ENCODE results near the gene NFKBIE.

The NFKBIE gene

DNA sequence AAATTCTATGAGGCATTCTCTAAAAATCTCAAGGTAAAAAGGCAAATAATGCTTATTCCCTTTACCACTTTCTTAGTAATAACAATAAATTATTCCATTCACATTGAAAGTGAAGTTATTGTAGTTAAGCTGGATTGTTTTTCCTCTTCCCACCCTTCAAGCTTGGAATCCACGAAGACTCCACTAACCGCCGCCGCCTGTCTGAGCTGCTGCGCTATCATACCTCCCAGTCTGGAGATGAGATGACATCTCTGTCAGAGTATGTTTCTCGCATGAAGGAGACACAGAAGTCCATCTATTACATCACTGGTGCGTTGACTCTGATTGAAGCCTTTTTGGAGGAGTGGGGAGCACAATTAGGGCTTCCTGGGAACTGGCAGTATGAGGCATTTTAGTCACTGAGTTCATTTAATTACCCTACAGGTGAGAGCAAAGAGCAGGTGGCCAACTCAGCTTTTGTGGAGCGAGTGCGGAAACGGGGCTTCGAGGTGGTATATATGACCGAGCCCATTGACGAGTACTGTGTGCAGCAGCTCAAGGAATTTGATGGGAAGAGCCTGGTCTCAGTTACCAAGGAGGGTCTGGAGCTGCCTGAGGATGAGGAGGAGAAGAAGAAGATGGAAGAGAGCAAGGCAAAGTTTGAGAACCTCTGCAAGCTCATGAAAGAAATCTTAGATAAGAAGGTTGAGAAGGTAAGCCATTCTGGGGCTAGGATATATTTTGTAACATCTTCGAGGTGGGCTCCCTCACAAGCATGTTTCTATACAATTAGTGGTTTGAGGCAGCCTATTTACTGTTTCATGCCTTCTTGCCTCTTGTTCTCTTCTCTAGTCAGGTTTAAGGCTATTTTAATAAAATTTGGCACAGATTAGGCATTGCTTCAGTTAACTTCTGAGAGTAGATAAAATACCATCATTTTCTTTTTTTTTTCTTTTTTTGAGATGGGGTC is 13.5 kb downstream of the NFKBIE start:
- DNase-seq, result no peak
- peaks cover 98% of the 10 kb centered on the region for H3K36me3 Mint-ChIP-seq (ENCODE audit: low read depth)
- H3K4me1 Mint-ChIP-seq (ENCODE audit: low read depth), result peaks cover 78% of the 10 kb centered on the region
- no peaks in the 10 kb centered on the region for H3K9me3 Mint-ChIP-seq
- H3K27me3 Mint-ChIP-seq, result no peaks in the 10 kb centered on the region
- peak overlapping the region; percentile 100 for H3K27ac Mint-ChIP-seq
- H3K4me3 Mint-ChIP-seq, result peak overlapping the region; percentile 98

DNA sequence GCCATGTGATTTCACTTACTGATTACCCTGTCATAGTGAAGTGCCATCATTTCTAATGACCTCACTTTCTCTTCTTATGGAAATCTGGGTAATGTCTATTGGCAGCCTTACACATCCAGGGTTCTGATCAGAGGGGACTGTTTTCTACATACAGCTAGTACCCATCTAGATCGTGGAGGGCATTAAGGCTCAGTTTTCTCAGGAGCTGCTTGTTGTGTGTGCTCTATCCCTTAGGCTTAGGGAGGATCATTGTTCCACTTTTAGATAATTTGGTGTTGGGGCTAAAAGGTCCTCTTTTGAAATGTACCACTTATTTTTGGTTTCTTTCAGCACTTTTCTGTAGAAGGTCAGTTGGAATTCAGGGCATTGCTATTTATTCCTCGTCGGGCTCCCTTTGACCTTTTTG is 14.6 kb downstream of the NFKBIE start:
- Mint-ChIP-seq H3K4me3 (peak overlapping the region; percentile 98), H3K36me3 (ENCODE audit: low read depth) (peaks cover 94% of the 10 kb centered on the region), H3K27me3 (no peaks in the 10 kb centered on the region), H3K9me3 (no peaks in the 10 kb centered on the region), H3K27ac (peak overlapping the region; percentile 100), H3K4me1 (ENCODE audit: low read depth) (peaks cover 71% of the 10 kb centered on the region)
- no peak for DNase-seq

DNA sequence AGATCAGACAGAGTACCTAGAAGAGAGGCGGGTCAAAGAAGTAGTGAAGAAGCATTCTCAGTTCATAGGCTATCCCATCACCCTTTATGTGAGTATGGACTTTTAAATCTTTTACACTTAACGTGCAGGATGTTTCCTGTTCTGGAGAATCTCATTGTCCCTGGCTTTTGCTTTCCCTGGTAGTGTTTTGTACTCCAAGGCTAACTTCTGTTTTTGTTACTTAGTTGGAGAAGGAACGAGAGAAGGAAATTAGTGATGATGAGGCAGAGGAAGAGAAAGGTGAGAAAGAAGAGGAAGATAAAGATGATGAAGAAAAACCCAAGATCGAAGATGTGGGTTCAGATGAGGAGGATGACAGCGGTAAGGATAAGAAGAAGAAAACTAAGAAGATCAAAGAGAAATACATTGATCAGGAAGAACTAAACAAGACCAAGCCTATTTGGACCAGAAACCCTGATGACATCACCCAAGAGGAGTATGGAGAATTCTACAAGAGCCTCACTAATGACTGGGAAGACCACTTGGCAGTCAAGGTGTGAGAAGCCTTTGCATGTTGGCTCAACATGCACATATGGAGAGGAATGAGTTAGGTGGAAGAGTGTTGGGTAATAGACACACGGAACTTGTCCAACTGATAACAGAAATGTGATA is 15.2 kb downstream of the NFKBIE start:
- peak overlapping the region; percentile 98 for H3K4me3 Mint-ChIP-seq
- no peaks in the 10 kb centered on the region for H3K9me3 Mint-ChIP-seq
- peak overlapping the region; percentile 100 for H3K27ac Mint-ChIP-seq
- H3K4me1 Mint-ChIP-seq (ENCODE audit: low read depth), result peaks cover 71% of the 10 kb centered on the region
- no peaks in the 10 kb centered on the region for H3K27me3 Mint-ChIP-seq
- no peak for DNase-seq
- peaks cover 89% of the 10 kb centered on the region for H3K36me3 Mint-ChIP-seq (ENCODE audit: low read depth)

GRCh38 chr6:44249082-44249748 is 16.1 kb downstream of the NFKBIE start:
- peak overlapping the region; percentile 100 for H3K27ac Mint-ChIP-seq

DNA sequence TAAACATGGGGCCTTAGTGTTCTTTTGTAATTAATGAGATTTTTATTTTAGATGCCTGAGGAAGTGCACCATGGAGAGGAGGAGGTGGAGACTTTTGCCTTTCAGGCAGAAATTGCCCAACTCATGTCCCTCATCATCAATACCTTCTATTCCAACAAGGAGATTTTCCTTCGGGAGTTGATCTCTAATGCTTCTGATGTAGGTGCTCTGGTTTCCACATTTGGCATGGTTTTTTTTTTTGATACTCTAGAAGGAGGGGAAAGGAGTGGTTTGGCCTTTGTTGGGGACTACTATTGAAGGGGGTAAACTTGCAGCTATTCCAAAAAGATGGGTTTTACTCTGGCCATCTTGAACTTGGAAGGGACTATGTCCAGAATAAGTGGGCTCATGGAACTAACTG is 16.8 kb downstream of the NFKBIE start:
- Mint-ChIP-seq H3K27me3 (no peaks in the 10 kb centered on the region), H3K27ac (peak overlapping the region; percentile 100), H3K36me3 (ENCODE audit: low read depth) (peaks cover 73% of the 10 kb centered on the region), H3K9me3 (no peaks in the 10 kb centered on the region), H3K4me3 (peak overlapping the region; percentile 98), H3K4me1 (ENCODE audit: low read depth) (peaks cover 59% of the 10 kb centered on the region)
- no peak for DNase-seq

More at GRCh38 chr6:44249082-44249748, 16.1 kb downstream of the NFKBIE start:
- Mint-ChIP-seq H3K36me3 (ENCODE audit: low read depth) (peaks cover 79% of the 10 kb centered on the region), H3K9me3 (no peaks in the 10 kb centered on the region), H3K27me3 (no peaks in the 10 kb centered on the region), H3K4me1 (ENCODE audit: low read depth) (peaks cover 64% of the 10 kb centered on the region), H3K4me3 (peak overlapping the region; percentile 98)
- DNase-seq, result no peak

DNA sequence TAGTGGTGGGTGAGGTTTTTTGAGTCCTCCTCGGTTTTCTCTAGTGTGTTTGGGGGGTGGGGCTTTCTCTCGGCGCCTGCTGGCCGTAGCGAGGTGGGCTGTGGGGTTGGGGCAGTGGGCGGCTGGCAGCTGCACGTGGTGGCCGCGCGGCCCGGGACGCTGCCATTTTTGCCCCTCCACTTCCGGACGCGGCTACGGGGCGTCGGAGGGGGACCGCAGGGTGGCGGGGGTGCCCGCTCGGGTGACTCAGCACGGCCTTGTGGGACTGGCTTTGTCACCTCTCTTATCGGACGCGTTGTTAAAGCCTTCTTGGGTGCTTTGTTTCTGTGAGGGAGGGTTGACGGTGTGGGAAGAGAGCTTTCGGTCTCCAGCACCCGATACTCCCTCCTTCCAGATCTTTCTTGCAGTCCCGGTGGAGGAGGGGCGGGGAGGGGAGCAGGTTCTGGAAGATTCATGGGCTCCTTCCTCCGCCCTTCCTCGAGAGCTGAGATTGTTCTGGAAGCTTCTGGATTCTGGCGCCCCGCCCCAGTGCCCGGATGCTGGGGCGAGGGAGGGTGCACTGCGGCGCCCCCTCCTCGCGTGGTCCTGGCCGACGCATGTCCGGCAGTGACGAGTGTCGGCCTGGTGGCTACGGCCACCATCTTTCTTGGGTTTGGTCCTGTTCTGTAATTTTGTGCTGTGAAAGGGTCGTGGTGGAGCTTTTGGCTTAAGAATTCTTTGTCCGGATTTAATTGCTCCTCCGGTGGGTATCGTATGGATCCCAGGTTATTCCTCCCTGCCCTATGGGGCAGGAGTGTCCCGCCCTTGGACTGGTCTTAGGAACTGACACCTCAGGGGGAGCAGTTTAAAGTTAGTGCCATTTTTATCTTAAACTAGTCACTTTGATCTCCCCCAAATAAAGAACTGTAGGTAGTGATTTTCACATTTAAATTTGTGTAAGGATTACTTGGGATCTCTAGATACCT is 17.7 kb downstream of the NFKBIE start:
- H3K9me3 Mint-ChIP-seq, result no peaks in the 10 kb centered on the region
- peaks cover 63% of the 10 kb centered on the region for H3K36me3 Mint-ChIP-seq (ENCODE audit: low read depth)
- H3K4me3 Mint-ChIP-seq, result peak overlapping the region; percentile 98
- DNase-seq, result peak; percentile 93
- no peaks in the 10 kb centered on the region for H3K27me3 Mint-ChIP-seq
- peak overlapping the region; percentile 100 for H3K27ac Mint-ChIP-seq
- H3K4me1 Mint-ChIP-seq (ENCODE audit: low read depth), result peaks cover 51% of the 10 kb centered on the region

DNA sequence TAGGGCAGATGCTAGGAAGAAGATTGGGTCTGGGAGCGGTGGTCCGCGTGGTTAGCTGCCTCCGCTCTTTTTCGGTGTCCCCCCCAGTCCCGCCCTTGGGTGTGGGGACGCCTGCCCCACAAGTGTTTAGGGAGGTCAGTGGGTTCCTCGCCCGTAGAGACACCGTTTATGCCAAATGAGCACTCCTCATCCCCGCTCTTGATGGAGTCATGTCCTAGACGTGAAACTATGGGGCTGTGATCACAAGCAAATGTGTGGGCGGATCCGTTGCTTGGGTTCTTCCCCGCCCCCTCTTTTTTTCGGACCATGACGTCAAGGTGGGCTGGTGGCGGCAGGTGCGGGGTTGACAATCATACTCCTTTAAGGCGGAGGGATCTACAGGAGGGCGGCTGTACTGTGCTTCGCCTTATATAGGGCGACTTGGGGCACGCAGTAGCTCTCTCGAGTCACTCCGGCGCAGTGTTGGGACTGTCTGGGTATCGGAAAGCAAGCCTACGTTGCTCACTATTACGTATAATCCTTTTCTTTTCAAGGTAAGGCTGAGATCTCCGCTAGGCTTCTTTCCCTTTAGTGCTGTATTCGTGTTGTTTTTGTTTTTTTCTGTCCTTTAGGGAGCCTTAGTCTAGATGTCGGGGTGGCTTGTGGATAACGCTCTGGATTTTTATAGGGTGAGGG is 18.6 kb downstream of the NFKBIE start, which contains the start of gene HSP90AB1:
Gene HSP90AB1 (plus strand): TSS at position 439 of the 675 bp plus-strand sequence. CDS start 1,529 bp downstream, outside the sequence.
- H3K27ac Mint-ChIP-seq, result peak within 1 kb of the TSS; percentile 100

GRCh38 chr6:44245912-44246662 is 19.3 kb downstream of the NFKBIE start:
- Mint-ChIP-seq H3K27ac (peak overlapping the region; percentile 100), H3K27me3 (no peaks in the 10 kb centered on the region), H3K36me3 (ENCODE audit: low read depth) (peaks cover 48% of the 10 kb centered on the region), H3K4me1 (ENCODE audit: low read depth) (peaks cover 41% of the 10 kb centered on the region), H3K9me3 (no peaks in the 10 kb centered on the region), H3K4me3 (peak overlapping the region; percentile 98)
- DNase-seq, result peak; percentile 95

More for the DNA sequence above, 18.6 kb downstream of the NFKBIE start, which contains the start of gene HSP90AB1:
- Mint-ChIP-seq H3K4me1 (ENCODE audit: low read depth) (peaks cover 48% of the 10 kb centered on the region), H3K9me3 (no peaks in the 10 kb centered on the region), H3K27me3 (no peaks in the 10 kb centered on the region), H3K4me3 (peak within 1 kb of the TSS; percentile 98), H3K36me3 (ENCODE audit: low read depth) (peaks cover 55% of the 10 kb centered on the region)
- peak; percentile 96 for DNase-seq

- no peak for DNase-seq
- Mint-ChIP-seq H3K36me3 (ENCODE audit: low read depth) (peaks cover 41% of the 10 kb centered on the region), H3K27ac (peak overlapping the region; percentile 100), H3K27me3 (no peaks in the 10 kb centered on the region), H3K4me1 (ENCODE audit: low read depth) (peaks cover 34% of the 10 kb centered on the region), H3K9me3 (no peaks in the 10 kb centered on the region), H3K4me3 (peak overlapping the region; percentile 98)
Observed at GRCh38 chr6:44245391-44245911, 19.9 kb downstream of the NFKBIE start.

GRCh38 chr6:44243345-44243744 is 22.0 kb downstream of the NFKBIE start:
- H3K9me3 Mint-ChIP-seq, result no peaks in the 10 kb centered on the region
- no peak overlapping the region for H3K27ac Mint-ChIP-seq
- peaks cover 25% of the 10 kb centered on the region for H3K4me1 Mint-ChIP-seq (ENCODE audit: low read depth)
- peaks cover 20% of the 10 kb centered on the region for H3K36me3 Mint-ChIP-seq (ENCODE audit: low read depth)
- H3K27me3 Mint-ChIP-seq, result no peaks in the 10 kb centered on the region
- H3K4me3 Mint-ChIP-seq, result no peak overlapping the region
- no peak for DNase-seq

DNA sequence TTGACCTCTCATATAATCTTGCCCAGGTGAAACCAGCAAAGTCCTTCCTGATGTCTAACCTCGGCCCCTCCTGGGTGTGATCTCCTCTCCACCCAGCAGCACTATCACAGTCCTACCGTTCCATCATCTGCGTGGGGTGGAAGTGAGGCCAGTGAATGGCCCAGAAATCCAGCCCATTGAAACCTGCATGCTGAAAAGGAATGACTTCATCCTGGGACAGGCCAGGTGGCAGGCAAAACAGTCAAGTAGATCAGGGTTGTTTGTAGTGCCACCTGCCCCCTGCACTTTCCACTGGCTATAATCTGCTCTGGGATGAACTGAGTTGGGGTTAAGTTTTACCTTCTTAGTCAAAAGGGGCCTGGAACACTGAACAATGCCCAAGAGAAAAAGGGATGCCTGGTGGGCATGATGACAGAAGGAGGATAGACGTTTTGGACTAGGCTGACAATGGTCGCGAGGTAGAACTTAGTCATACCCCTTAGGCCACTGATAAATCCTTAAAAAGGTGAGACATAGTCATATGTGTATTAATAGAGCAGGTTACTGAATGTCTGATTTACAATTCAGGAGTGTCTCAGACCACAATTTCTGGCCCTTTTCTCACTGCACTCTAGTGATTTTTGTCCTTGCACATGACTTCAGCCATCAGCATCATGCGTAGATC is 26.5 kb downstream of the NFKBIE start:
- peak overlapping the region; percentile 80 for H3K4me3 Mint-ChIP-seq
- no peaks in the 10 kb centered on the region for H3K27me3 Mint-ChIP-seq
- peak overlapping the region; percentile 97 for H3K27ac Mint-ChIP-seq
- no peaks in the 10 kb centered on the region for H3K9me3 Mint-ChIP-seq
- no peak for DNase-seq
- peaks cover 35% of the 10 kb centered on the region for H3K4me1 Mint-ChIP-seq (ENCODE audit: low read depth)
- H3K36me3 Mint-ChIP-seq (ENCODE audit: low read depth), result peaks cover 36% of the 10 kb centered on the region

Data from activated T-cell treated with anti-CD3 and anti-CD28 coated beads, Interleukin-2, amount 50 U/mL, for 24 hours (primary cell).